HG03432 (cell line): ENCODE results near the gene TSPAN9.

Source experiments
- ATAC-seq: cut with Tn5 transposase; IDR thresholded peaks from one replicate; pipeline ENCODE4 v1.9.1; 2021; ENCODE audit warnings: mild to moderate bottlenecking, moderate library complexity; ENCODE audit not compliant: unreplicated experiment

TSPAN9 gene

DNA sequence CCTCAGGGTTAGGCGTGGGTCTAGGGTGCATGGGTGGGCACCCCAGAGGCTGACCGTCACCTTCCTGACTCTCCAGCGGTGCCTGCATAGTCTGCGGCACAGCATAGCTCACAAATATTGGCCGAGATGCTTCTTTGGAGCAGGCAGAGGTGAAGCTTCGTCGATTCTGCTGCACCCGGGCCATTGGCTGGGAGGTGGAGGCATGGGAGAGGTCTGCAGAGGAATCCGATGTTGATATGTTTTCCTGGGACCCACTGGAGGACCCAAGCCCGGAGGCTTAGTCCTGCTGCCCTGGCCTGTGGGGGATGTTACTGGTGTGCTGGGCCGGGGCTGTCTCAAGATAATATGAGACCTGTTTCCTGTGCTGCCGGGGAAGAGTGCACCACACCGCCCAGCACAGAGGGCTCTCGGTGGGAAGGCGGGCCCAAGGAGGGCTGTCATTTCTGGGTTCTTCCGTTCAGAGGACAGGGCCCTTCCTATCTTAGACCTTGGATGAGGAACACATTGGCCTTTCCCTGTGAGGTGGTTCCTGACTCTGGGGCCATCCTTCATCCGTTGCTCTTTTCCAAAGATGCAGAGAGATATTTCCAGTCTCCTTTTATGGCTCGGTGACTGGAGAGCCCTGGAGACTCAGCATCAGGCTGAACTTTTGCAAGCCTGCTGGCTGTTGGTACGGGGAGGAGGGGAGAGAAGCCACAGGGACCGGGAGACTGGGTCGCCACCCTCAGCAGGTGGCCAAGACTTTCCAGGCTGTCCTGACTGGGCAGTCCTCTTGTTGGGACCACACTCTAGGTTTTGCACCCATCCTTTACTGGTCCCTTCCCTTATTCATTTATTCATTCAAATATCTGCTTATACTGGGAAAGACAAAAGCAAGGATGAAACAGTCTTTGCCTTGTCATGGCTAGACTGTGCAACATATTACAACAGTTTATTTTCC is 143.5 kb downstream of the TSPAN9 start:
- no peak for ATAC-seq

DNA sequence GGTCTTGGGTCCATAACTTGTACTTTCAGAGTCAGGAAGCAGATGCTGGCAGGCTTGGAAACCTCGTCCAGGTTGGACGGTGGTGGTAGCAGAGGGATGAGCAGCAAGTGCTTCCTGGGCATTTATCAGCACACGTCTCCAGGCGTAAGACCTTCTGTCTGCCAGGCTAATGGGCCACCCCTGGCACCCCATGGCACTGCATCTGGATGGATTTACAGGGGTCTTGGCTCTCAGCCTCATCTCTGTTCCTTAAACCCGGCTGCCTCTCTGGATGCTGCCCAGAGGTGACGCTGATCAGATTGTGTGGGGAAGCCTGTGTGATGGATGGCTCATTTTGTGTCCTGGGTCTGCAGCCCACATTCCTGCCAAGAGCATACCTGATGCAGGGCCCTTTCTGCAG is 145.1 kb downstream of the TSPAN9 start:
- ATAC-seq = no peak

DNA sequence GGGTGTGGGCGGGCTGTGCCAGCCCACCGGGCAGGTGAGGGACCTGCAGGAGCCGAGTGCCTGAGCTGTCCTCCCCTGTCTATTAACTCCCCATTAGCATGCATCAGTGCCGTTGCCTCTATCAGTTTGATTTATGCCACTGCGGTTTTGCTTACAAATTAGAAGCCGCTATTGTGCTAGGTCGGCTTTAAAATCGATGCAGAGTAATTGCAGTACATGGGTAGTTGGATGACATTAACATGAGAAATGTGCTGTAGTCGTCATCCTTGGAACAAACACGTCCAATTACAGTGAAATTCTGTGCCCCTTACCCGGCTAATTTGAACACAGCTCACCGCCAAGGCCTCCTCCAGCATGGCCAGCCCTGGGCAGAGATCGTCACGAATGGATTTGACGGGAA is 145.8 kb downstream of the TSPAN9 start:
- ATAC-seq = no peak

DNA sequence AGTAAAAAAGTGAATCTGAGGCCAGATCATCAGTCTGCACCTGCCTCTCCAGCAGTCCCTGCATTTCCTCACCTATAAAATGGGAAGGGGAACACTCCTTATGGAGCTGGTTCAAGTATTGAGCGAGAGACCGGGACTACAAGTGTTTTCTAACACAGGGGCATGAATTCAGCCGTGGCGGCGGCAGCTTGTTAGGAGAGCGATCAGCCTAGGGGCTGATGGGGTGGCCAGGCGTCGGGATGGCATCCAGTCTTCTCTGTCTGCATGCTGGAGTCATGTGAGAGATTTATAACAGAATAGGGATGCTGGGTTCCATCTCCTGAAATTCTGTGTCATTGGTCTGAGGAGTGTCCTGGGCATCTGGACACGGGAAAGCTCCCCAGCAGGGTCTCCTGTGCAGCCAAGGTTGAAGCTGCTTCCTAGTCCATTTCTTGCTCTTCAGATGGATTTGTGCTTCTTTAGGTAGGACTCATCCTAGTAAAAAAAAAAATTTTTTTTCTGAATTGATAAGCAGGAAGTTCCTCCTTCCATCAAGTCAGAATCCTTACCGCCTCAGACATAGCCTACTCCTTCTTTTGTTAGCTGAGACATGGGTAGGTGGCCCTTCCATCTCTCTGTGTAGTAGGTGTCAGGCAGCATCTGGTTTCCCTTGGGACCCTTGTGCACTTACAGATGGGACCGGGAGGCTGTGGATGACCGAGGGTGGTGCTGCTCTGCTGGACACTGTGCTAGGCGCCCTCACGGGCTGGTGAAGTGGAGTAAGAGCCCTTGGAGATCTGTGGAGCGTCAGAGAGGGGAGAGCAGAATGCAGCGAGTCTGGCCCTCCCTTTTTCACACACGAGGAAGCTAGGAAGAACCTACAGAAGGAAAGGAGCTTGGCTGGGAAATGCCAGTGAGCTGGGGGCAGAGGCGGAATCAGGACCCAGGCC is 146.7 kb downstream of the TSPAN9 start:
- no peak for ATAC-seq

DNA sequence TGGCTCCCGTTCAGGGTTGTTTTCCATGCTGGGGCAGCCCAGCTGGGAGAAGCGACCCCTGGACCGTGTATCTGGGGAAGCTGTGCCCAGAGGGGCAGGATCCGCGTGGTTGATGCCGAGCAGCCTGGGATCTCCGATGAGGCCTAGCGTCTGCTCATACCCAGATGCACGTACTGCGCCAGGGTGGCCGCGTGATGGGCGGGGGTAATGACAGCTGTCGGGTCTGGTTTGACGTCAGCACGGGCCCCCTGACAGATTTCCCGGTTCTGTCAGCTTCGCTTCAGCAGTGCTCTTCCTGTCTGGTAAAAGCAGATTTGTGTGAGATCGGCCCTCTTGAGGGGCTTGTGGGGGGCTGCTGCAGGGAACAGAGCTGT is 147.3 kb downstream of the TSPAN9 start:
- ATAC-seq = no peak

DNA sequence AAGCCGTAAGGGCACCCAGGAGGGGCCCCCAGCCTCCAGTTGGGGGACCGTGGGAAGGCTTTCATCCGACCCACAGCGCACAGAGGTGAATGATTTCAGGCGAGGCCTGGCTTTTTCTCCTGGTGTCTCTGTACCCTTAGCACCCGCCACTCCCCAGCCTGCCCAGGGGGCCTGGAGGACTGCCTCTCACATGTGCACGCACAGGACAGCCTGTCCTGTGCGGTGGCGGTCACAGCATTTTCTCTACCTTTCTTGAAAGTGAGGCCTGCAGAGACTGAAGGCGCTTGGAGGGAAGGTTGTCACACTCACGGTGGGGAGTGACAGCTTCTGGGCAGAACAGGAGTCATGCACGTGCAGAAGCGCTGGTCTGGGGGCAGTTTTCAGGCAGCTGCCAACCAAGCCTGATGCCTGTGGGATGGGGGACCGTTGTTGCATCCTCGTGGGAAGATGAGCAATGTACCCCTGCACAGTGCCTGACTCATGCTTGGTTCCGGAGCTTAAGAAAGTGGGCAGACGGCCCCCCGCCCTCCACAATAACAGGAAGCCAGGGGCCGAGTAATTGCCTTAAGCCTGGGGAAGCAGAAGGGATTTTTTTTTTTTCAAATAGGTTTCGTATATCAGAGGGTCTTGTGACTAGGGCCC is 148.1 kb downstream of the TSPAN9 start:
- ATAC-seq = no peak

DNA sequence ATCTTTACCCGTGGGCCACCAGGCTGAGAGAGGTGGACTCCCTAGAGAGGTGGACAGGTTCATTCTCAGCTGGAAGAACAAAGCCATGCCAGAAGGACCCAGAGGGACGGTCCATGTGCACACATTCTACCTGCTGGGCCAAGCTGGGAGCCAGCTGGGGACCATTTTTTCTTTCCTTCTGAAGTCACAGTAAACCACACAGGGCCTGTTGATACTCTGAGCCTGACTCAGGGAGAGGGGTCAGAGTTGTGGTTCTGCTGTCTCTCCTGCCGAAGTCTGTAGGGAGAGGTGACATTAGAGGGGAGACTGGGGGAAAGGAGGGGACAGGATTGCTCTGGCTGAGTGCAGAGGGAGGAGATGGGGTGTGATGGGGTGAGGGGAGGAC is 148.6 kb downstream of the TSPAN9 start:
- no peak for ATAC-seq

DNA sequence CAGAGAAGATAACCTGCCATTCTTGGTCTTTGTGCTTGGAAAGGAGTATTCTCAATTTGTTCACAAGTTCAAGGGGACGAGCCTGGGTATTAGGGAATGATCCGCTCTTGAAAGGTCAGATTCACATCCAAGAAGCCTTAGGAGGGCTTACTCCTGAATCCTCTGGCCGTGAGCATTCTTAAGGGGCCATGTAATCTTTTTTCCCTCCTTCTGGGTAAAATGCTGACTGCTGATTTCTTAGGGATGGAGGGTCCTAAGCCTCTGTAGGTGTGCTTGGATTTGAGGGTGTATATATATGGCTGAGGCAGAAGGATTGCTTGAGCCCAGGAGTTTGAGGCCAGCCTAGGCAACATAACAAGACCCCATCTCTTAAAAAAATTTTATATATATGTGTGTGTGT is 149.1 kb downstream of the TSPAN9 start:
- no peak for ATAC-seq

DNA sequence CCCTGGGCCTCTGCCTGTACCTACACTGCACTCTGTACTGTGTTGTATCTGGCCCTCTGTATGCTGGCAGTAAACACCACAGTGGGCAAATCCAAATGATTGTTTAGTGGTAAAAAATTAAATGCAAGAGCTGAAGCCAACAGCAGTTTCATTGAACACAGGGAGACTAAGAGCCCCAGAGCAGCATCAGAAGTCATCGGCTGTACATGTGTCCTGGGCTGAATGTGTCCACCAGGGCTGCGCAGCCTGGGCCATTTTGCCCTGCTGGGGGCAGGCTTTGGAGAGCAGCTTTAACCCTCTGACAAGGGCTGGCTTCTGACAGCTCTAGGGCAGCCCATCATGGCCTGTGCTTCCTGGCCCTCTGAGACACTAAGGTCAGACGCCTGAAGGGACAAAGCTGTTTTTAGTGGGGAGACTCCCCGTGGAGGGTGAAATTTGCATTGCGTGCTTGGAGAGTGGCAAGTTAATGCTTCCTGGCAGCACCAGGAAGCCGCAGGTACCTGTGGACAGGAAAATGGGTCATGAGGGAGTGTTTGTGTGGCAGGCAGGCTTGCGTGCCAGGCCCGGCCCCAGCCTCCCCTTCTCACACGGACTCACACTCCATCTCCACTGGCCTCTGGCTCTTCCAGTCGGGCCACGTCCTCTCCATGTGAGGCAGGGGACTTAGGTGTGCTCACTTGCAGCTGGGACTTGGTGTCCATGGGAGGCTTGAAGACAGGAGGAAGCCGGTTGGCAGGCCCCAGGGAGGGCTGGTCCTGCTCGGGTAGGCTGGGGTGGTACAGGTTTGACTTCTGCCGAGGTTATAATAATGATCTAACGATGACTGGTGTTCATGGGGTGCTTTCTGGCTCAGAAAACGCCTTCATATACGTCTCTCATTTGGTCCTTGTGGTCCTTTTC is 150.1 kb downstream of the TSPAN9 start:
- no peak for ATAC-seq

DNA sequence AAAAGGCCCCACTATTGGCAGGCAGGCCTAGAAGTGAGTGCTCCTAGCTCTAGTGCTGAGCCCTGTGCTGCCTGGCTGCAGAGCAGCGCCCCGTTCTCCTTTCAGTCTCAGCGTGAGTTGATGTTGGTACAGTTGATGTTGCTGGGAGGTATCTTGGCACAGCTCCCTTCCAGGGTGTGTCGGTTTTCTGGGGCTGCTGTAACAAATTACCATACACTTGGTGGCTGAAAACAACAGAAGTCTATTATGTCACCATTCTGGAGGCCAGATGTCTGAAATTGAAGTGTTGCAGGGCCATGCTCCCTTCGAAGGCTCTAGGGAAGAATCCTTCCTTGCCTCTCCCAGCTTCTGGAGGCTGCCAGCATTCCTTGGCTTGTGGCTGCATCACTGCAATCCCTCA is 151.4 kb downstream of the TSPAN9 start:
- ATAC-seq = no peak

DNA sequence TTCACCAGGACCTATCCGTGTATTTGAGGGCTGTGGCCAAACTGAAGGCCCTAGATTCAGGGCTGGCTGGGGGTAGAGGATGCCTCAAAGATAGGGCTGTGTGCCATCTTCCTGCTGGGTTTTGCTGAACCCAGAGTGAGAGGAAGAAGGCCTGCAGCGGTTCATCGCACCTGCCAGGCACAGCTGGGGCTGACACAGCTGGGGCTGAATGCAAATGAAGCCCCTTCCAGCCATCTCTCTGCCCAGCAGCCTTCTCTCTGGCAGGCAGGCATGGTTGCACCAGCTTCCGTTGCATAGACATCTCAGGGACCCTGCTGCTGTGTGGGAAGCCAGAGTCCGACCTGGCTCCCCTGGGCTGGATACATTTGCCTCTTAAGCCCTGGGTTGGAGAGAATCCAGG is 152.4 kb downstream of the TSPAN9 start:
- no peak for ATAC-seq

DNA sequence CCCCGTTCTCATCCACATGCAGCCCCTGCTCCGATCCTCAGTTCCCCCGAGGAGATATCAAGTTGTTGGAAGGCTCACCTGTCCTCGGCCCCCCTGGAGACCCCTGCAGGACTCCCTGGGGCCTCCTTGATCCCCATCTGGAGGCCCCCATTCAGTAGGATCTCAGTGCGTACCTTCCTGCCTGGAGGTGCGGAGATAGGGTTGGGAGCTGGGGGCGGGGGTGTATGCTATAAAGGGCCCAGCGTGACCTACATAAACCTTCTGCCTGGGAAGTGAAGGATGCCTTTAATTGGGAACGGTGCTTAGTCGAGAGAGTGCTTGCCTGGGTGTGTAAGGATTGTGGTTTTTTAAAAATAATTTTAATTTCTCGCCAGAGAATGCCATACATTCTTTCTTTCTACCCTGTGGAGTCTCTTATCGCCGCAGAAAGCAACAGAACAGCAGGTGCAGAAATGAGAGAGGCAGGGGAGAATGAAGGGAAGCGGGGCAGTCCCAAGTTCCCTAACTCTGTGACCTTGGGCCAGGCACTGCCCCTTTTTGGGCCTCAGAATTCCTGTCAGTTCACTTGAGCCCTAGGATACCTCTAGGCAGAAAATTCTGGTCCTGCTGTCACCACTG is 153.7 kb downstream of the TSPAN9 start:
- no peak for ATAC-seq

DNA sequence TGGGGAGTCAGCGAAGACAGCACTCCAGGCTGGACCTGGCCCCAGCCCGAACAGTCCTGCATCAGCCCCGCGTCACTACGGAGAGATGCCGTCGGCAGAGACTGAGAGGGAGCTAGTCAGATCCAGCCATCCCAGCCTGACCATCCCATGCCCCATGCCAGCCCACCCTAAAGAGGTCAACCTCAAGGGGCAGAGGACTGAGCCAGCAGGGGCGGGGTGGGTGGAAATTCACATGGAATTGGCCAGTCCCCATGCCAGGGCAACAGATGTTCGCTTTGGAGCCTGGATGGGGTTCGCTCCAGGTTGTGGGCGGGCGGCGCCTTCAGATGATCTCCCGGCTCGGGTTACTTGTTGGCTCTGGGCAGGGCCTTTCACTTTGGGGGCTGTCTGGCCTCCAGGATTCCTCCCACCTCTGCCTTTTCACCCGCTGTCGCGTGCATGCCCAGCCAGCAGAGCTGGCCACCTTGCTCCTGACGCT is 154.3 kb downstream of the TSPAN9 start:
- no peak for ATAC-seq

DNA sequence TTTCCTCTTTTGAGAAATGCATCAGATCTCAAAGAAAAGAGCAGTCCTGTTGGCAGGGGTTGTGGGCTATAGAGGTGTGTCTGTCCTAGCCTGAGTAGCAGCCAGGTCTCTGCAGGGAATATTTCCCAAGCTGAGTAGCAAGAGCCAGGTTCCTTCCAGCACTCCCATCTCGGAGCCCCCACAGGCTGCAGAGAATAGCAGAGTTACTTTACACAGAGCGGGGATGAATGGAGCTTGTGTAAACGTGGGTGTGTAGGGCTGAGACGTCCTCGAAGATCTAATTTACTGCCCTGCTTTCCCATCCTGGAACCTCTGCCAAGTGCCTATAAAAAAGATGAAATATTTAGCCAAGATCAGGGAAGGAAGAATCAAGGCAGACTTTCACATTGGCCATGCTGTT is 156.6 kb downstream of the TSPAN9 start:
- ATAC-seq = no peak

DNA sequence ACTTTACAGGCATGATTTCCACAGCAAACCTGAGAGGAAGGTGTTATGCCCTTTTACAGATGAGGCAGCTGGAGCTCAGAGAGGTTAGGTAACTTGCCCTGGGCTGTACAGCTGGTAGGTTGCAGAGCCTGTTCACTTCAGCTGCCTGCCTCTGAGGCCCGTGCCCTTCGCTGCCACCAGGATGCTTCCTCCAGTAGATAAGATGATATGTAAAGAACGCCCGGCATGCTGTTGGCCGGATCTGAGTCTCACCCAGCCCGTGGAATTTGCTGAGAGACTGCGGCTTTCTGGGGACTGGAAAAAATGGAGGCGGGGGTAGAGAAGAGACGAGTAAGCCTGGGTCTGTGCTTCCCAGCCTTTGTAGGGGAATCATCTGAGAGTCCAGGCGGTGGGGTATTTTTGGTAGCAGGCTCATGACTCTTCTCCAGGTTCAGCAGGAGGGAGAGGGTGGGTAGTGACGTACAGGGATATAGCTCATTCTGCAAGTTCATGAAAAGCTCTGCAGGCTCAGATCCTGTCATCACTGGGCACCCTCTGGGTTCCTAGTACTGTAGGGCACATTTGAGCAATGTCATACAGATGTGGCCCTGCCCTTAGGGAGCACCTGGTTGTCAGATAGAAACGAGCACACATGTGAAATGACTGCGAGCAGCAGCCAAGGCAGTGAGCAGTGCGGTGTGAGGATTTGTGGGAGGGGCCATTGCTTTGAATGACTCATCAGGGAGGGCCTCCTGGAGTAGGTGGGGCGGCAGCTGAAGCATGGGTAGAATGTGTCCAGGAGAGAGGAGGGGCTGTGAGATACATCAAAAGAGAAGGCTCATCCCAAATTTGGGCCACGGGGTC is 159.4 kb downstream of the TSPAN9 start:
- no peak for ATAC-seq

DNA sequence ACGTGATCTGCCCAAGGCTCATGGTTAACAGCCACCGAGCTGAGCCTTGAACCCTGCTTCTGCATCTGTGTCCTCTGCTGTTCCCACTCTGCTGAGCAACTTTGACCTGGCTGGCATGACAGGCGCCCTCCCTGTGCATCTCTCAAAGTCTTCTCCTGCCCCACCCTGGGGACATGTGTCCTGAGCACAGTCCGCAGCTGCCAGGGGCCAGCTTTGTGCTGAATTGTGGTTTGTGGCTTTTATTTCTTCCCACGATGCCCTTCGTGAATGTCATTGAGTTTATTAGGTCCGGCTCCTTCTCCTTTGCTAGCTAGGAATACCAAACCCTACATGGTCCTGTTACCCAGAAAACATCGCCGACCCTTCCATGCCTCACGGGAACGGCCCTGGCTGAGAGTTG is 161.0 kb downstream of the TSPAN9 start:
- no peak for ATAC-seq

DNA sequence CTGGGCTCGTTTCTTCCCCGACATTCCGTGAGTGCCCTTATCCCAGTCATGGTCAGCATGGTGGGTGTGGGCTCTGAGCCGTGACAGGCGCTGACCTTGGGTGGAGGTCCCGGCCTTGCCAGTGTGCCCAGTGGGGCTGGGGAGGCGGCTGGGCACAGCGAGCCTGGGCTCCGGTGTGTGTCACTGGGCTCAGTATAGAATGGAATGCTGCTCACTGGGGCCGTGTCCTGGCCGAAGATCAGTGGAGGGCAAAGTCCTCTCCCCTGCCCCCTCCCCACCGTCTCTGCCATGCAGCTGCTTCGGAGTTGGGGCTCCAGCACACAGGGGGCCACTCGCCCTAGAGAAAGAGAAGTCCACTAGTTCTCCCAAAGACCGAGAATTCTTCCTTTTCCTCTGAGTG is 164.4 kb downstream of the TSPAN9 start:
- no peak for ATAC-seq

DNA sequence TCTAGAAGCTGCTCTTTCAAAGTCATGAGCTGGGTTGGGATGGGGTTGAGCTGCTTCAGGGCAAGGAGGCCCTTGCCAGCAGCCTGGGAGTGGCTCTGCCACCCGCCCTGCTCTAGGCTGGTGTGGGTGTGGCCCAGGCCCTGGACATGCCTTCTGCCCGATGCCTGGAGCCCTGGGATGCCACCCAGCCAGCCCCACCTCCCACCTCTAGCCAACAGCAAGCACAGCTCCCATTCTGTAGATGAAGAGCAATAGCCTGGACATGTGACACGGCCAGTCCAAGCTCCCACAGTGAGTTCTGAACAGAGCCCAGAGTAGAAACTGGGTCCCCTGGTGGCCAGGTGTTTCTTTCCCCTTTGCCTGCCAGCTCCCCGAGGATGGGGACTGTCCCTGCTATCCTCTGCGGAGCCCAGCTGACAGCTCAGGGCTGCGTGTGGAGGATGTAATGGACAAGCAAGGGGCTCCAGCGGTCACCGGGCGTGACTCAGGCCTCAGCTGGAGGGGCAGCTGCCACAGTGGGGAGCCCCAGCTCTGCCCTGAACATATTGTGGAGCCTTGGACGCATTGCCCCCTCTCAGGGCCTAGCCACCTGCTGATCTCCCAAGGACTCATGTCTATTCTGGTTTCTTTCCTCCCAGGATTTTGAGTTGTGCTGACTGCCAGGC is 165.2 kb downstream of the TSPAN9 start:
- no peak for ATAC-seq
